ENCODE measurements around the gene NGB. TPM values are rescaled to one million over a fixed set of nuclear protein-coding genes. Genes with fewer than 3 reads are reported as not detected.
A peak's percentile ranks its signal among the peaks of the same experiment; 100 is the strongest.

Gene NGB
- total RNA-seq, 1 donor from 2014 or later = not detected

GRCh38 chr14:77279719-77280118 lies 8.7 kb upstream of the NGB start:
- no peak for TF ChIP-seq CTCF (IDR thresholded peaks at IDR 0.05)
- Histone ChIP-seq H3K27me3 (ENCODE audit: low read depth) (no peaks in the 10 kb centered on the region), H3K4me3 (no peak overlapping the region), H3K9me3 (no peaks in the 10 kb centered on the region), H3K4me1 (no peaks in the 10 kb centered on the region), H3K27ac (no peak overlapping the region), H3K36me3 (peaks cover 64% of the 10 kb centered on the region)
- no peak for DNase-seq
- intact Hi-C loops (cut with DNase I) = no loop called here
- ATAC-seq = no peak

GRCh38 chr14:77278461-77279230 lies 7.6 kb upstream of the NGB start:
- Histone ChIP-seq H3K36me3 (peaks cover 54% of the 10 kb centered on the region), H3K27me3 (ENCODE audit: low read depth) (no peaks in the 10 kb centered on the region), H3K4me3 (no peak overlapping the region), H3K9me3 (no peaks in the 10 kb centered on the region), H3K4me1 (no peaks in the 10 kb centered on the region), H3K27ac (no peak overlapping the region)
- no peak for ATAC-seq
- intact Hi-C loops (cut with DNase I) = no loop called here
- no peak for DNase-seq
- TF ChIP-seq CTCF (IDR thresholded peaks at IDR 0.05) = no peak

- no peak for TF ChIP-seq CTCF (IDR thresholded peaks at IDR 0.05)
- H3K4me1 ChIP-seq = no peaks in the 10 kb centered on the region
- peaks cover 7% of the 10 kb centered on the region for H3K27me3 ChIP-seq (ENCODE audit: low read depth)
- ATAC-seq = peak in 1 of 2 donors; percentile 28
- H3K4me3 ChIP-seq = no peak overlapping the region
- H3K36me3 ChIP-seq = peaks cover 42% of the 10 kb centered on the region
- DNase-seq = no peak
- no peaks in the 10 kb centered on the region for H3K9me3 ChIP-seq
- H3K27ac ChIP-seq = no peak overlapping the region
- intact Hi-C loops (cut with DNase I) = no loop called here
These were observed 6.0 kb upstream of the NGB start for GRCh38 chr14:77276959-77277358.

- intact Hi-C loops (cut with DNase I) = no loop called here
- peaks cover 12% of the 10 kb centered on the region for H3K27me3 ChIP-seq (ENCODE audit: low read depth)
- no peak overlapping the region for H3K27ac ChIP-seq
- no peaks in the 10 kb centered on the region for H3K9me3 ChIP-seq
- peaks cover 42% of the 10 kb centered on the region for H3K36me3 ChIP-seq
- TF ChIP-seq CTCF (IDR thresholded peaks at IDR 0.05) = no peak
- no peak overlapping the region for H3K4me3 ChIP-seq
- DNase-seq = no peak
- ATAC-seq = no peak
- H3K4me1 ChIP-seq = no peaks in the 10 kb centered on the region
These were observed 5.4 kb upstream of the NGB start for GRCh38 chr14:77276295-77276935.

GRCh38 chr14:77275601-77276017 lies 4.6 kb upstream of the NGB start:
- Histone ChIP-seq H3K4me1 (no peaks in the 10 kb centered on the region), H3K27ac (no peak overlapping the region), H3K9me3 (no peaks in the 10 kb centered on the region), H3K36me3 (peaks cover 42% of the 10 kb centered on the region), H3K27me3 (ENCODE audit: low read depth) (peaks cover 20% of the 10 kb centered on the region), H3K4me3 (no peak overlapping the region)
- intact Hi-C loops (cut with DNase I) = no loop called here
- TF ChIP-seq CTCF (IDR thresholded peaks at IDR 0.05) = no peak
- no peak for ATAC-seq
- DNase-seq = no peak

All from lower lobe of right lung (tissue), 2 donors.